GM23248 (cell line): ENCODE measurements around the gene SIPA1L3. TPM values are rescaled to one million over a fixed set of nuclear protein-coding genes. Genes with fewer than 3 reads are reported as not detected.

Source experiments
- DNase-seq: peaks from one replicate; pipeline ENCODE4 v3.0.0-alpha.2; 2015
- H2AFZ ChIP-seq: fragments of 200-600 bp; sonication (generic); 2 replicates; pipeline ENCODE4 v1.6.1; 2016; ENCODE audit warnings: antibody characterized with exemption
- H3F3A ChIP-seq: fragments of 200-600 bp; sonication (generic); 2 replicates; pipeline ENCODE4 v1.6.1; 2016; ENCODE audit warnings: mild to moderate bottlenecking, antibody characterized with exemption, mixed run types; ENCODE audit not compliant: insufficient read depth
- H3K27ac ChIP-seq: fragments of 200-600 bp; sonication (generic); 2 replicates; pipeline ENCODE4 v1.5.1; 2016; ENCODE audit warnings: mild to moderate bottlenecking
- H3K27me3 ChIP-seq: fragments of 200-600 bp; sonication (generic); replicated peaks from 2 replicates; pipeline ENCODE4 v1.6.1; 2016; ENCODE audit warnings: mild to moderate bottlenecking; ENCODE audit not compliant: insufficient read depth
- H3K36me3 ChIP-seq: fragments of 200-600 bp; sonication (generic); 2 replicates; pipeline ENCODE4 v1.6.1; 2016; ENCODE audit warnings: low read depth, mild to moderate bottlenecking
- H3K4me1 ChIP-seq: fragments of 200-600 bp; sonication (generic); 2 replicates; pipeline ENCODE4 v1.6.1; 2016; ENCODE audit warnings: mild to moderate bottlenecking; ENCODE audit not compliant: insufficient read depth
- H3K4me2 ChIP-seq: fragments of 200-600 bp; sonication (generic); one replicate; pipeline ENCODE4 v1.6.1; 2016; ENCODE audit warnings: mild to moderate bottlenecking; ENCODE audit not compliant: unreplicated experiment
- H3K4me3 ChIP-seq: fragments of 200-600 bp; sonication (generic); 2 replicates; pipeline ENCODE4 v1.5.1; 2016; ENCODE audit warnings: mild to moderate bottlenecking
- H3K79me2 ChIP-seq: fragments of 200-600 bp; sonication (generic); 2 replicates; pipeline ENCODE4 v1.6.1; 2016; ENCODE audit warnings: mild to moderate bottlenecking; ENCODE audit not compliant: insufficient read depth
- H3K9ac ChIP-seq: fragments of 200-600 bp; sonication (generic); 2 replicates; pipeline ENCODE4 v1.6.1; 2016; ENCODE audit warnings: mild to moderate bottlenecking
- H3K9me2 ChIP-seq: fragments of 200-600 bp; sonication (generic); 2 replicates; pipeline ENCODE4 v1.6.1; 2016; ENCODE audit warnings: mixed run types, mild to moderate bottlenecking, moderate library complexity; ENCODE audit not compliant: insufficient read depth
- H3K9me3 ChIP-seq: fragments of 200-600 bp; sonication (generic); one replicate; pipeline ENCODE4 v1.6.1; 2017; ENCODE audit warnings: low read depth
- H4K20me1 ChIP-seq: fragments of 200-600 bp; sonication (generic); 2 replicates; pipeline ENCODE4 v1.6.0; 2016; ENCODE audit not compliant: insufficient read depth
- EZH2 ChIP-seq: fragments of 200-600 bp; sonication (generic); IDR thresholded peaks from 2 replicates; pipeline ENCODE4 v1.6.1; 2018; ENCODE audit warnings: antibody characterized with exemption, mild to moderate bottlenecking; ENCODE audit not compliant: insufficient read depth, poor library complexity, severe bottlenecking
- EZH2phosphoT487 ChIP-seq: fragments of 200-600 bp; sonication (generic); IDR thresholded peaks from 2 replicates; pipeline ENCODE4 v1.6.1; 2018; ENCODE audit warnings: antibody characterized with exemption, moderate library complexity, mild to moderate bottlenecking, low read depth; ENCODE audit not compliant: insufficient read depth
- WGBS, 2 experiments: methylation state at CpG; one replicate each; pipeline ENCODE4 v1.1.6; 2015 to 2017; ENCODE audit warnings: low lambda C conversion rate in 2 of 2, low coverage in 1 of 2; ENCODE audit errors: missing lambda C conversion rate in 2 of 2; 5-methylcytosine and 5-hydroxymethylcytosine counted together
- in situ Hi-C: fragments of 300-500 bp; cut with MboI; formaldehyde crosslinking; loops from 2 replicates; pipeline ENCODE4 v1.15.0; 2020
- polyA plus RNA-seq: library from polyadenylated mRNA; unstranded; fragments of >200 nt; fragmentation: Nextera tagmentation; extraction: Ambion mirVana; gene quantifications from 2 replicates; pipeline ENCODE4 v1.2.1, GENCODE V29; 2016
- total RNA-seq: library from RNA; depleted of rRNA; stranded (reverse); fragments of >200 nt; shearing (Covaris generic); gene quantifications from 2 replicates; pipeline ENCODE4 v1.2.3, GENCODE V29; 2014

SIPA1L3 gene
- total and polyA plus RNA-seq, 2 experiments from 2014 or later = 3.7 to 12.1 TPM

GRCh38 chr19:37969695-37970094, 62.7 kb downstream of the SIPA1L3 start:
- in situ Hi-C loops = no loop called here
- 91 to 96% methylated on average over 5 of the region's 5 CpGs for WGBS, 2 experiments
- no peak overlapping the region for H3K27ac ChIP-seq
- no peaks in the 10 kb centered on the region for H3K9me3 ChIP-seq
- no peaks in the 10 kb centered on the region for H3K9me2 ChIP-seq
- peaks cover 100% of the 10 kb centered on the region for H3K79me2 ChIP-seq
- no peaks in the 10 kb centered on the region for H3K27me3 ChIP-seq
- TF ChIP-seq EZH2 (no peak), EZH2phosphoT487 (no peak)
- H3K4me2 ChIP-seq = no peak overlapping the region
- H3K4me3 ChIP-seq = no peak overlapping the region
- H3K4me1 ChIP-seq = peaks cover 9% of the 10 kb centered on the region
- no peak overlapping the region for H3K9ac ChIP-seq
- no peaks in the 10 kb centered on the region for H3F3A ChIP-seq
- H4K20me1 ChIP-seq = no peaks in the 10 kb centered on the region
- no peak overlapping the region for H2AFZ ChIP-seq
- no peak for DNase-seq
- no peaks in the 10 kb centered on the region for H3K36me3 ChIP-seq

GRCh38 chr19:37970699-37971098, 63.7 kb downstream of the SIPA1L3 start:
- no peak overlapping the region for H2AFZ ChIP-seq

GRCh38 chr19:37972803-37973202, 65.8 kb downstream of the SIPA1L3 start:
- Histone ChIP-seq H3K9ac (no peak overlapping the region), H3K9me2 (no peaks in the 10 kb centered on the region), H4K20me1 (no peaks in the 10 kb centered on the region), H3K79me2 (peaks cover 97% of the 10 kb centered on the region), H3K36me3 (no peaks in the 10 kb centered on the region), H3K4me1 (no peaks in the 10 kb centered on the region), H2AFZ (no peak overlapping the region), H3K4me2 (no peak overlapping the region), H3K27ac (no peak overlapping the region), H3K27me3 (no peaks in the 10 kb centered on the region), H3K4me3 (no peak overlapping the region), H3K9me3 (no peaks in the 10 kb centered on the region), H3F3A (no peaks in the 10 kb centered on the region)
- 94 to 96% methylated on average over 3 of the region's 3 CpGs for WGBS, 2 experiments
- no peak for DNase-seq
- in situ Hi-C loops = no loop called here
- no peak for TF ChIP-seq EZH2
- no peak for TF ChIP-seq EZH2phosphoT487

More at GRCh38 chr19:37970699-37971098, 63.7 kb downstream of the SIPA1L3 start:
- Histone ChIP-seq H4K20me1 (no peaks in the 10 kb centered on the region), H3K4me2 (no peak overlapping the region), H3K9me3 (no peaks in the 10 kb centered on the region), H3K9ac (no peak overlapping the region), H3K9me2 (no peaks in the 10 kb centered on the region), H3K4me3 (no peak overlapping the region), H3F3A (no peaks in the 10 kb centered on the region), H3K36me3 (no peaks in the 10 kb centered on the region), H3K79me2 (peaks cover 99% of the 10 kb centered on the region), H3K4me1 (peaks cover 9% of the 10 kb centered on the region), H3K27ac (no peak overlapping the region), H3K27me3 (no peaks in the 10 kb centered on the region)
- no peak for TF ChIP-seq EZH2phosphoT487
- no peak for TF ChIP-seq EZH2
- no peak for DNase-seq
- in situ Hi-C loops = no loop called here
- 97% methylated on average over 4 of the region's 4 CpGs for WGBS, 2 experiments

- H3K27me3 ChIP-seq = no peaks in the 10 kb centered on the region
- in situ Hi-C loops = no loop called here
- H4K20me1 ChIP-seq = no peaks in the 10 kb centered on the region
- H3K4me3 ChIP-seq = no peak overlapping the region
- H3K27ac ChIP-seq = no peak overlapping the region
- H3K9ac ChIP-seq = no peak overlapping the region
- H3F3A ChIP-seq = no peaks in the 10 kb centered on the region
- H3K79me2 ChIP-seq = peaks cover 97% of the 10 kb centered on the region
- H3K36me3 ChIP-seq = no peaks in the 10 kb centered on the region
- H3K4me2 ChIP-seq = no peak overlapping the region
- H2AFZ ChIP-seq = no peak overlapping the region
- WGBS, 2 experiments = 91 to 95% methylated on average over 2 of the region's 2 CpGs
- no peak for DNase-seq
- H3K4me1 ChIP-seq = 0 out of 2 replicates have a peak, but pooled peaks cover 2% of the 10 kb centered on the region
- TF ChIP-seq EZH2phosphoT487 = no peak
- TF ChIP-seq EZH2 = no peak
- H3K9me2 ChIP-seq = no peaks in the 10 kb centered on the region
- H3K9me3 ChIP-seq = no peaks in the 10 kb centered on the region
Measured at GRCh38 chr19:37973666-37974065, 66.7 kb downstream of the SIPA1L3 start.

- in situ Hi-C loops = no loop called here
- no peaks in the 10 kb centered on the region for H3K9me2 ChIP-seq
- H3K4me1 ChIP-seq = 0 out of 2 replicates have a peak, but pooled peaks cover 2% of the 10 kb centered on the region
- H3K4me3 ChIP-seq = no peak overlapping the region
- TF ChIP-seq EZH2 = no peak
- TF ChIP-seq EZH2phosphoT487 = no peak
- WGBS, 2 experiments = 97 to 99% methylated on average over 11 to 13 of the region's 13 CpGs
- no peak overlapping the region for H3K27ac ChIP-seq
- H3K9ac ChIP-seq = no peak overlapping the region
- peaks cover 96% of the 10 kb centered on the region for H3K79me2 ChIP-seq
- no peak overlapping the region for H2AFZ ChIP-seq
- no peaks in the 10 kb centered on the region for H3K36me3 ChIP-seq
- DNase-seq = no peak
- no peaks in the 10 kb centered on the region for H3K9me3 ChIP-seq
- H3K4me2 ChIP-seq = no peak overlapping the region
- no peaks in the 10 kb centered on the region for H3F3A ChIP-seq
- no peaks in the 10 kb centered on the region for H4K20me1 ChIP-seq
- H3K27me3 ChIP-seq = no peaks in the 10 kb centered on the region
Measured at GRCh38 chr19:37975071-37975470, 68.1 kb downstream of the SIPA1L3 start.
